ENCODE measurements around the gene METTL9.
"Not testable (repeated sequence)": the region's sequence is repeated elsewhere in the genome, so short reads cannot be mapped to it uniquely, and the experiment has no call there.

Gene METTL9

DNA sequence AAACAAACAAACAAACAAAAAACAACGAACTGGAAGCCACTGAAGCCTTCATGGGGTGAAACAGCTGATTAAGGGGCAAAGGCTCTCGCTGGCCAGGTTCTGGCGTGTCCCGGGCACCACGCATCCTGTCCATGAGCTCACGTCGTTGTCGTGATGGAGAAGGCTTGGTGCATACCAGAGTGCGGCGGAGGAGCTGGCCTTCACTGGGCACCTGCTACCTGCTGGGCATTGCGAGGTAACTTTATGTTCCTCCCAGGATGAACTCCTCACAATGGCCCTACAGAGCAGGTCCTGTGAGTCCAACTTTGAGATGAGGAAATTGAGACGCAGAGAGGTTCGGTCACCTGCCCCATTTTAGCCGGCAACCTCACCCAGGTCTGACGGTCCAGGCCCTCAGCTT, 43.8 kb upstream of the METTL9 start:
- H3K27ac ChIP-seq (ENCODE audit: extremely low read depth, low read depth, low read length); H3K36me3 ChIP-seq (ENCODE audit: control insufficient read depth in 2 of 2, insufficient read depth in 1 of 2, low read length in 2 of 2); H3K4me1 ChIP-seq (ENCODE audit: control insufficient read depth, insufficient read depth, low read length); H3K4me3 ChIP-seq (ENCODE audit: low read depth, low read length); H3K9me3 ChIP-seq (ENCODE audit: control insufficient read depth, insufficient read depth, low read depth, low read length): not testable (repeated sequence)
- POLR2A ChIA-PET = interaction anchor here (0.7 kb wide), 1 partner anchor 34 kb away, joined by 6 read pairs; no protein-coding TSS in a partner anchor
- CTCF ChIA-PET = interaction anchor here (0.6 to 1.4 kb wide), 4 partner anchors 9 to 1343 kb away, joined by 3 to 9 read pairs (median 4); no protein-coding TSS in a partner anchor

GRCh38 chr16:21556026-21556595, 43.3 kb upstream of the METTL9 start:
- not testable (repeated sequence) for H3K27ac ChIP-seq (ENCODE audit: extremely low read depth, low read depth, low read length); H3K4me3 ChIP-seq (ENCODE audit: low read depth, low read length); H3K36me3 ChIP-seq (ENCODE audit: control insufficient read depth in 2 of 2, insufficient read depth in 1 of 2, low read length in 2 of 2); H3K9me3 ChIP-seq (ENCODE audit: control insufficient read depth, insufficient read depth, low read depth, low read length); H3K4me1 ChIP-seq (ENCODE audit: control insufficient read depth, insufficient read depth, low read length)
- CTCF ChIA-PET = interaction anchor here (0.6 to 1.4 kb wide), 5 partner anchors 8 to 1421 kb away, joined by 3 to 4 read pairs (median 3); no protein-coding TSS in a partner anchor
- POLR2A ChIA-PET = interaction anchor here (0.7 kb wide), 1 partner anchor 34 kb away, joined by 6 read pairs; no protein-coding TSS in a partner anchor

GRCh38 chr16:21556651-21557241, 42.6 kb upstream of the METTL9 start:
- ChIA-PET POLR2A (interaction anchor here (0.7 kb wide), 1 partner anchor 33 kb away, joined by 6 read pairs; no protein-coding TSS in a partner anchor), CTCF (interaction anchor here (0.6 to 1.0 kb wide), 3 partner anchors 12 to 1421 kb away, joined by 3 to 4 read pairs (median 3); no protein-coding TSS in a partner anchor)
- not testable (repeated sequence) for H3K36me3 ChIP-seq (ENCODE audit: control insufficient read depth in 2 of 2, insufficient read depth in 1 of 2, low read length in 2 of 2); H3K9me3 ChIP-seq (ENCODE audit: control insufficient read depth, insufficient read depth, low read depth, low read length); H3K27ac ChIP-seq (ENCODE audit: extremely low read depth, low read depth, low read length); H3K4me1 ChIP-seq (ENCODE audit: control insufficient read depth, insufficient read depth, low read length); H3K4me3 ChIP-seq (ENCODE audit: low read depth, low read length)

GRCh38 chr16:21560462-21560861, 38.9 kb upstream of the METTL9 start:
- TF ChIP-seq, protein P1, sequence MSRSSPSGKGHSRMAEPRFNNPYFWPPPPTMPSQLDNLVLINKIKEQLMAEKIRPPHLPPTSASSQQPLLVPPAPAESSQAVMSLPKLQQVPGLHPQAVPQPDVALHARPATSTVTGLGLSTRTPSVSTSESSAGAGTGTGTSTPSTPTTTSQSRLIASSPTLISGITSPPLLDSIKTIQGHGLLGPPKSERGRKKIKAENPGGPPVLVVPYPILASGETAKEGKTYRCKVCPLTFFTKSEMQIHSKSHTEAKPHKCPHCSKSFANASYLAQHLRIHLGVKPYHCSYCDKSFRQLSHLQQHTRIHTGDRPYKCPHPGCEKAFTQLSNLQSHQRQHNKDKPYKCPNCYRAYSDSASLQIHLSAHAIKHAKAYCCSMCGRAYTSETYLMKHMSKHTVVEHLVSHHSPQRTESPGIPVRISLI (tag by site-specific recombination; IDR thresholded peaks at IDR 0.05) = no peak
- no peak for TF ChIP-seq ZNF501 (tag by site-specific recombination; IDR thresholded peaks at IDR 0.05)
- no peak for TF ChIP-seq ZBTB17 (tag by site-specific recombination; IDR thresholded peaks at IDR 0.05)
- no peak for TF ChIP-seq ZNF169 (tag by site-specific recombination; IDR thresholded peaks at IDR 0.05)
- no peak for TF ChIP-seq HOXC10 (CRISPR knock-in tag; IDR thresholded peaks at IDR 0.05)
- no peak for TF ChIP-seq ZNF398 (tag by site-specific recombination; IDR thresholded peaks at IDR 0.05)
- no peak overlapping the region for H3K27ac ChIP-seq (ENCODE audit: extremely low read depth, low read depth, low read length)
- no peak overlapping the region for H3K4me3 ChIP-seq (ENCODE audit: low read depth, low read length)
- ChIA-PET POLR2A (interaction anchor here (0.7 kb wide), 1 partner anchor 795 kb away, joined by 3 read pairs; no protein-coding TSS in a partner anchor), CTCF (interaction anchor here (0.9 kb wide), 1 partner anchor 740 kb away, joined by 3 read pairs; no protein-coding TSS in a partner anchor)
- H3K9me3 ChIP-seq (ENCODE audit: control insufficient read depth, insufficient read depth, low read depth, low read length) = no peaks in the 10 kb centered on the region
- H3K4me1 ChIP-seq (ENCODE audit: control insufficient read depth, insufficient read depth, low read length) = no peaks in the 10 kb centered on the region
- H3K36me3 ChIP-seq (ENCODE audit: control insufficient read depth in 2 of 2, insufficient read depth in 1 of 2, low read length in 2 of 2) = no peaks in the 10 kb centered on the region

DNA sequence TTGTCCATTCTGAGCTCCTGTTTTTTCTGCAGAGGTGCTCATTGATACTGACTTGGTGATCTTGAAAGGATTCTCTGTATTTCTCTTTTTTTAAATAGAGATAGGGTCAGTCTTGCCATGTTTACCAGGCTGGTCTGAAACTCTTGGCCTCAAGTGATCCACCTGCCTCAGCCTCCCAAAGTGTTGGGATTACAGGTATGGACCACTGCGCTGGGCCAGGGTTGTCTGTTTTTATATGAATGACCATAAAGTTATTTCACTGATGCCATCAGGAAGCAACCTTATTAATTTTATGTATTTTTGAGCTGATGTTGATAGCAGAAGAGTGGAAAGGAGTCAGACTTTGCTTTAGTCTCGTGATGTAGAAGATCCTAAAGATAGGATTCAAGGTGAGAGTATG, 35.7 kb upstream of the METTL9 start:
- Histone ChIP-seq H3K36me3 (ENCODE audit: control insufficient read depth in 2 of 2, insufficient read depth in 1 of 2, low read length in 2 of 2) (no peaks in the 10 kb centered on the region), H3K9me3 (ENCODE audit: control insufficient read depth, insufficient read depth, low read depth, low read length) (no peaks in the 10 kb centered on the region), H3K4me3 (ENCODE audit: low read depth, low read length) (no peak overlapping the region), H3K4me1 (ENCODE audit: control insufficient read depth, insufficient read depth, low read length) (no peaks in the 10 kb centered on the region), H3K27ac (ENCODE audit: extremely low read depth, low read depth, low read length) (no peak overlapping the region)
- ChIA-PET CTCF (interaction anchor here (0.6 to 1.5 kb wide), 2 partner anchors 8 to 16 kb away, joined by 3 to 4 read pairs; no protein-coding TSS in a partner anchor), POLR2A (no interaction called here)
- TF ChIP-seq BCL6B (tag by site-specific recombination; IDR thresholded peaks at IDR 0.05) = no peak
- no peak for TF ChIP-seq ZNF18 (tag by site-specific recombination; IDR thresholded peaks at IDR 0.05)
- no peak for TF ChIP-seq ZNF26 (tag by site-specific recombination; IDR thresholded peaks at IDR 0.05)
- TF ChIP-seq ZNF623 (tag by site-specific recombination; IDR thresholded peaks at IDR 0.05) = no peak
- TF ChIP-seq, protein P2, sequence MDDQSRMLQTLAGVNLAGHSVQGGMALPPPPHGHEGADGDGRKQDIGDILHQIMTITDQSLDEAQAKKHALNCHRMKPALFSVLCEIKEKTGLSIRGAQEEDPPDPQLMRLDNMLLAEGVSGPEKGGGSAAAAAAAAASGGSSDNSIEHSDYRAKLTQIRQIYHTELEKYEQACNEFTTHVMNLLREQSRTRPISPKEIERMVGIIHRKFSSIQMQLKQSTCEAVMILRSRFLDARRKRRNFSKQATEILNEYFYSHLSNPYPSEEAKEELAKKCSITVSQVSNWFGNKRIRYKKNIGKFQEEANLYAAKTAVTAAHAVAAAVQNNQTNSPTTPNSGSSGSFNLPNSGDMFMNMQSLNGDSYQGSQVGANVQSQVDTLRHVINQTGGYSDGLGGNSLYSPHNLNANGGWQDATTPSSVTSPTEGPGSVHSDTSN (CRISPR knock-in tag; IDR thresholded peaks at IDR 0.05) = no peak
- TF ChIP-seq ZNF777 (tag by site-specific recombination; IDR thresholded peaks at IDR 0.05; ENCODE audit: borderline replicate concordance) = no peak
- no peak for TF ChIP-seq SP2 (tag by site-specific recombination; IDR thresholded peaks at IDR 0.05)
